Femur (tissue), 1 donor: Measurements from ENCODE around the gene MRPS7.
"Not testable (repeated sequence)": the region's sequence is repeated elsewhere in the genome, so short reads cannot be mapped to it uniquely, and the experiment has no call there.

ENCODE experiments used
- DNase-seq: peaks from one replicate; pipeline ENCODE4 v3.0.0-alpha.2; 2017

Gene MRPS7

DNA sequence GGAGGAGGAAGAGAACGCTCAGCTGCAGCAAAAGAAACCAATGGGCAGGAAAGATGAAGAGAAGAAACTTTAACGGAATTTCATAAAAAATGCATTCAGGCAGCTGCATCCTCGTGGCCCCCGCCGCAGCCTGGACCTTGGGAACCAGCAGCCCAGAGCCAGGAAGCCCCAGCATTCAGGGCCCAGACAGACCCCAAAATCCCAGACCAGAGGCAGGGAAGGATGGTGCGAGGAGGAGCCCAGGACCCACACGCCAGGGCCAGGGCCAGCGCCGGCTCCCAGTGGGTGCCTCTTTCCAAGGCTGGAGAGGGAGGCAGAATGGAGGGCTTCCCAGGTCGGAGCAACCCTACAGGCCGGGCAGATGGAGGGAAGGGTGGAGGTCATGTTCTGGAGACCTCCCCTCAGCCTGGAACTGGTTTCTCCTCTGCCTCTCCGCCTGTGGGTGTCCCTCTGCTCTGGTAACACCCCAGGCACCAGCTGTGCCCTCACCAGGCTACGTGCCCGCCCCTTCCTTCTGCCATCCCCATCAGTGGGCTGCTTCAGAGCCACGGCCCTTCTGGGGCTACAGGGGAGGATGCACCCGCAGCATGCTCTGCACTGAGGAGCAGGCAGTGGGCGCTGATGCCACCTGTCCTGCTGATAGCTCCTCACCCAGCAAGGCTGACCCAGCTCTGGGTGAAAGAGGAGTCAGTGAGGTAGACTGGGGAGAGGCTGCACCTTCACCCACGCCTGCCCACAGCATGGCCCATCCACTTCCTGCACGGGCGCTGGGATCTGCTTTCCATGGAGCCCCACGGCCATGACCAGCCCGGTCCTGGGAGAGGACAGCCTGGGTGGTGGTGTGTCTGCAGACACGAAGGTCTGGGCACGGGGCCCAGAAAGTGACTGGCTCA is 10.5 kb downstream of the MRPS7 start:
- no peak for DNase-seq

DNA sequence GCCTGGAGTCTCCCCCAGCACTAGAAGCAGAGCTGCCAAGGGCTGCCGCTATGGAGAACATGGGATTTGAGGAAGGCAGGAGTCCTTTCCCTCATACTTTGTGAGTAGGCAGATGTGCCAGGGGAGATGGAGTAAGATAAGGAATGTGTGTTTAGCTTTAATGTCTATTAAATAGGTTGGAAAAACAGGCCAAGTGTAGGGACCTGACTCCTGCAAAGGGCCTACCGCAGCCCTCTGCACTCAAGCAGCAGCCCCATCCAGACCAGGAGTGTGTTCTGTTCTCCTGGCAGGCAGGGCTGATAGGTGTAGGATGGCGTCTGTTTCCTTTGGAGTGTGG is 11.1 kb downstream of the MRPS7 start:
- DNase-seq: no peak

DNA sequence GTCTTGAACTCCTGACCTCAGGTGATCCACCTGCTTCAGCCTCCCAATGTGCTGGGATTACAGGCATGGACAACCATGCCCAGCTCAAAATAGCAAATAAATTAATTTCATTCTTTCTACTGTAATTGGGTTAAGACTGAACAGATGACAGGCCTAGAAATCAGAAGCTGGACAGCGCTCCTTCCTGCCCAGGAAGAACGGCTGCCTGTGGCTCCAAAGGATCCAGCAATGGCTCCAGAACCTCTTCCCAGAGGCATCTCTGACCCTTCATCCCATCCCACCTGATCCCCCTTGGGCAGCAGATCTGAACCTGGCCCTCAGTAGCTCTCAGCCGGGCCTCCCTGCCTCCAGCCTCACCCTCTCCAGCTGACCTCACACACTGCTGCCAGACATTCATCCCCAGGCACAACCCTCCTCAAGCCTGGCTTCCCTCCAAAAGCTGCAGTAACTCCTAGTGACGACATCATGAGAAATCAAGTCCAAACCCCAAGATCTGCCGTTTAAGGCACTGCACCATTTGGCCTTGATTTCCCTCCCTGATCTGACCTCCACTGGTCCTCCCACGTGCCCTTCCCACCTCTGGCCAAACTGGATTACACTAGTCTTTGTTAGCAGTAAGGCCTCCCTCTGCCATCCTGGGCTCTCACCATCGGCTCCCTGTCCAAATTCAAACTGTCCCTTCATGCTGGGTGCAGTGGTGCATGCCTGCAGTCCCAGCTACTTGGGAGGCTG is 12.5 kb downstream of the MRPS7 start:
- no peak for DNase-seq

DNA sequence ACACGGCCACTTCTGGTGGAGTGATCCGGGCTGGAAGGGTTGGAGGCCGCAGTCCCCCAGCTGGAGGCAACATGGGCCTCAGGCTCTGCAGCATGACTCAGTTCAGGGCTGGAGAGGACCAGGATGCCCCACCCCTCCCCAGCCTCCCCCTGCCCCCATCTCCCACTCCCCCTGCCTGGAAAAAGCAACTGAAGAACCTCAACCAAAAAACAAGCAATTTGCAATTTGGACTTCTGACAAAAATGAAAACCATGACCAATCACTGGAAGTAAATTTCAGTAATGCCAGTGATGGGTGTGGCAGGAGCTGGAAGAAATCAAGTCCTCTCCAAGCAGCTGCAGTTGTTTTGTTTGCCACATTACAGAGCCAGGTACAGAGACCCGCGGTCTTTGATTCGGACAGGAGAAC is 16.0 kb downstream of the MRPS7 start:
- no peak for DNase-seq

DNA sequence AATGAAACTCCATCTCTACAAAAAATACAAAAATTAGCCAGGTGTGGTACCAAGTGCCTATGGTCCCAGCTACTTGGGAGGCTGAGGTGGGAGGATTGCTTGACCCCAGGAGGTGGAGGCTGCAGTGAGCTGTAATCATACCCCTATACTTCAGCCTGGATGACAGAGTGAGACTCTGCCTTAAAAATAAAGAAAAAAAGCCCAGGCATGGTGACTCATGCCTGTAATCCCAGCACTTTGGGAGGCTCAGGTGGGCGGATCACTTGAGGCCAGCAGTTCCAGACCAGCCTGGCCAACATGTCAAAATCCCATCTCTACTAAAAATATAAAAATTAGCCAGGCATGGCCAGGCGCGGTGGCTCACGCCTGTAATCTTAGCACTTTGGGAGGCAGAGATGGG is 18.5 kb downstream of the MRPS7 start:
- not testable (repeated sequence) for DNase-seq

DNA sequence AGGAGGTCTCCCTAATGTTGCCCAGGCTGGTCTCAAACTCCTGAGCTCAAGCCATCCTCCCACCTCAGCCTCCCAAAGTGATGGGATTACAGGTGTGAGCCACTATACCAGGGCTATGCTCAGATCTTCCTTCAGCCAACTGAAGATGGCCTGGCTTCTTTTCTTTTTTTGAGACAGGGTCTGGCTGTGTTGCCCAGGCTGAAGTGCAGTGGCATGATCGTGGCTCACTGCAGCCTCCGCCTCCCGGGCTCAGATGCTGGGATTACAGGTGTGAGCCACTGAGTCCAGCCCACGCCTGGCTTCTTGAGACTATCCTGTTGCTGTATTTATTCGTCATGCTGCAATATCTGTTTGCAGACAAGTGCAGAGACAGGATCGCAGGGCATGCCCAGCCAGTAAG is 23.4 kb downstream of the MRPS7 start:
- no peak for DNase-seq

DNA sequence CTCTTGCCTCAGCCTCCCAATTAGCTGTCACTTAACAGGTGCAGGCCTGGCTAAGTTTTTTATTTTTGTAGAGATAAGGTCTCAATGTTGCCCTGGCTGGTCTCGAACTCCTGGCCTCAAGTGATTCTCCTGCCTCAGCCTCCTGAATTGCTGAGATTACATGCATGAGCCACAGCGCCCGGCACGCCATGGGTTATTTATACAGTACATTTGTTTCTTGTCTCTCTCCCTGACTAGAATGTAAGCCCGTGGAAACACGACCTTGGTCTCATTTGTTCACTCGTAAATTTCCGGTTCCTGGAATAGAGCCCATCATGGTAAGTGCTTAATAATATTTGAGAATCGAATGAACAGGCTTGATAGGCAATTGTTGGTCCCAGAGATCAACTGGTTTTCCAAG is 25.5 kb downstream of the MRPS7 start:
- no peak for DNase-seq

DNA sequence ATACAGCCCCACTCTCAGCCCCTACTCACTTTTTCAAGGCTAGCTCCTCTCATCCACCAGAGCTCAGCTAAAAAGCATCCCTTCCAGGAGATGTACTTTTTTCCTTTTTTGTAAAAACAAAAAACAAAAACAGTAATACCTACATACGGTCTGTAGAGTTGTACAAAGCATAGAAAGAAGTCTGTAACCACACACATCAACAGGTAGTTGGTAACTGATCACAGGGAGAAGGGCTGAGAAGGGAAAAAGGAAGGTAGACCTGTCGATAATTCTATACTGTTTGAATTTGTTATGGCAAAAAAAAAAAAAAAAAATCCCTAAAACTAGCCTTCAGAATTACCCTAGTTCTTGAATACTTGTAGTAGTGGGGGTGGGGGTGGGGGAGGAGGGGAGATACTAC is 26.7 kb downstream of the MRPS7 start:
- DNase-seq: no peak

DNA sequence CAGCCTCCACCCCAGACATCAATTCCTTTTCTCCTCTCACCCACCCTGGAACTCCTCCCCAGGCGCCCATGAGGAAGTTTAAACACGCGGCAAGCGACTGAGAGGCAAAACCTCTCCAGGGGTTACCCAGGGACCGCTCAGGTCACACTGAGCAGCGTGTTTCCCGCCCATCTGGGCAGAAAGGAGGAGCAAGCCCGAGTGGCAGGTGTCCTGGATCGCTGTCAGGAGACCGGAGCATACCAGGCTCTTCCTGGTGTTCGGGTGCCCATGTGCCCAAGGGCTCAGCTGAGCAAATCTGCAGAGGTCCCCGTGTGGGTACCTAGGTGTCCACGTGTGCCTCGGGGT is 27.1 kb downstream of the MRPS7 start:
- DNase-seq: peak; percentile 43

DNA sequence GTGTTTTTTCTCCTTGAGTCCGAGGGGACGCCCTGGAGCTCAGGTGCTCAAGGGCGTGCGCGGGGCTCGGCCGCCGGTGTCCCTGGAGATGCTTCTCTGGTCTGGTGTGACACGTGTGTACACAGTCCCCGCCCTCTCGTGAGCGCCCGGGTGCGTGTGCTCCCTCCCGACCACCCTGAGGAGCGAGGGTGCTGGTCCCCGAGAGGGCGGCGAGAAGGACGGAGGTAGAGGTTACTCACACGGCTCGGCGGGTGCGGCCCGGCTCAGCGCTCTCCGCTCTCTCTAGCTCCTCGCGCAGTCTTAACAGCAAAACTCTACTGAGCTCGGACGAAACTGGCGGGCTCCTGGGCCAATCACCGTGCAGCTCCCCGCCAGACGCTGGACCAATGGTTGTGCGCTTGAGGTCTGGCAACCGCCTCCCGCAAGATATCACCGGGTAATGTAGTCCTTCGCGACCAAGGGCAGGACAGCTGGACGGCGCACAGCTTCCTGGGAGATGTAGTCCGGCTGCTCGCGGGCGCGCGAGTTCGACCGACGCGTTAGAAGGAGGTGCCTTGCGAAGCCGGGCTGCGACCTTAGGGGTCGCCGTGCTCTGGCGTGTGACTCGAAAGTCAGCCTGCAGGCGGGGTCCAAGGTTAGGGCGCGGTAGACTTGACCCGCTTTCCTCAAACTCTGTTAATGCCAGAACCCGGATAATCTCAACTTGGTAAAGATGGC is 27.6 kb downstream of the MRPS7 start, which contains the start of gene SLC25A19:
TSS of gene SLC25A19 (minus strand) at position 319 of the 717 bp plus-strand sequence. CDS start 2,669 bp downstream, outside the sequence.
- peak; percentile 99 for DNase-seq

DNA sequence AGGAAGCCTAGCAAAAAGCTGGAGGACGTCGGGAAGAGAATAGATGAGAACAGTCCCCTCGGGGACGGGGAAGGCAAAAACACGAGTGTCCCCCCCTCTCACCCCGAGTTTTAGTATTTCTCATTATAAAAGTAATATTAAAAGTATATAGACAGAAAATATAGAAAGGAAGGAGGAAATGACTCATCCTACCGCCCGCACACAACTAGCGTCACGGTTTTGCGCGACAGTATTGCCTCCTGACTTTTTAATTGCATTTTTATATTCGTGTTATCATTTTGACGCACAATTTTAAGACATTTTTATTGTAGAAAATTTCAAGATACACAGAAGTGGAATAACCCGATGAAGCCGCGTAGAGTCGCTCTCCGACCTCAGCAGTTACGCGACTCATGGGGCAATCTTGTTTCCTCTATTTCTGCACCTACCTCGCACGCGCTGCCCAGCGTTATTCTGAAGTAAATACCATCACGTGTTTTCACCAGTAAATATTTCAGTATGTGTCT is 28.2 kb downstream of the MRPS7 start:
- peak; percentile 59 for DNase-seq

DNA sequence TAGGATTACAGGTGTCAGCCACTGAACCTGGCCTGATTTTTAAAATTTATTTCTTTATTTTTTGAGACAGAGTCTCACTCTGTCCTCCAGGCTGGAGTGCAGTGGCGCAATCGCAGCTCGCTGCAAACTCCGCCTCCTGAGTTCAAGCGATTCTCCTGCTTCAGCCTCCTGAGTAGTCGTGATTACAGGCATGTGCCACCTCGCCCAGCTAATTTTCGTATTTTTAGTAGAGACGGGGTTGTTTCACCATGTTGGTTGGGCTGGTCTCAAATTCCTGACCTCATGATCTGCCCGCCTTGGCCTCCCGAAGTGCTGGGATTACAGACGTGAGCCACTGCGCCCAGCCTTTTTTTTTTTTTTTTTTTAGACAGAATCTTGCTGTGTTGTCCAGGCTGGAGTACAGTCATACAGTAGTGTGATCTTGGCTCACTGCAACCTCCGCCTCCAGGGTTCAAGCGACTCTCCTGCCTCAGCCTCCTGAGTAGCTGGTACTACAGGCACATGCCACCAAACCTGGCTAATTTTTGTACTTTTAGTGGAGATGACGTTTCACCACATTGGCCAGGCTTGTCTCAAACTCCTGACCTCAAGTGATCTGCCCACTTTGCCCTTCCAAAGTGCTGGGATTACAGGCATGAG is 31.2 kb downstream of the MRPS7 start:
- not testable (repeated sequence) for DNase-seq

DNA sequence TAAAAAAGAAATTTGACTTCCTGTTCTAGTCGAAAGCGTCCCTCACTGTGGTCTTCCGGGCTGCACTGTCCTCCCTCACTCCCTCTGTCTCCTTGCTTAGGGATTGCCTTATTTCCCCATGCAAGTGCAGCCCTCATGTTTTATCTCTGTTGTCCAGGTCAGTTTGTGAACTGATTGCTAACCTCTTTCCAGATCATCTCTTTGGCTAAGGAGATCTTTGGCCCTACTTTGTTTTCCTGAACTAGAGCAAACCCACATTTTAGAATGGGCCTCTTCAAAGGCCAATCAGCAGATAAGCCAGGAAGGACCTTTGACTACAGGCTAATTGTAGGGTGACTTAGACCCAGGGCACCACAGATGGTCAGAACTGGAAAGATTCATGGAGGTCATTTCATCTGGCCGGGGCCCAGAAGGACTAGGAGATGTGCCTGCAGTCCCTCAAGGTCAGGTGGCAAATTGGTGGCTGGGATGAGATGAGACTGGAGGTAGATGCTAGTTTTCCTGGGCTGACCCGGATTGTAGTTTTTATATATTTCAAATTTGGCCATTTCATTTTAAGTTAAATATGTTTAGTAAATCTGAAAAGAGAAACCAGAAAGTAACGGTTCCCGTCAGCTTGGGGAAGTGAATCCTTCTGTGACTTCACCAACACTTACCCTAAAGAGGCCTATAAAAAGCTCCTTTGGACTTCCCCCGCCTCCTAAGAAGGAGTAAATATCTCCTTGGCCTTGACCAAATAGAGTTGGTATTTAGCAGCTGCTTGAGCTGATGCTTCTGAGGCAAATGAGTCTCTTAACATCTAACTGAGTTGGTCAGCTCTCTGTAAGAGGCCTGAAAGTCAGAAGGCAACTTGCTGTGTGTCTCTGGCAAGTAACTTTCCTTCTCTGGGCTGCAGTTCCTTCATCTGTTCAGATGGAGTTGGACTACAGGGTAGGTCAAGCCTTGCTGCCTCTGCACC is 33.8 kb downstream of the MRPS7 start:
- no peak for DNase-seq

DNA sequence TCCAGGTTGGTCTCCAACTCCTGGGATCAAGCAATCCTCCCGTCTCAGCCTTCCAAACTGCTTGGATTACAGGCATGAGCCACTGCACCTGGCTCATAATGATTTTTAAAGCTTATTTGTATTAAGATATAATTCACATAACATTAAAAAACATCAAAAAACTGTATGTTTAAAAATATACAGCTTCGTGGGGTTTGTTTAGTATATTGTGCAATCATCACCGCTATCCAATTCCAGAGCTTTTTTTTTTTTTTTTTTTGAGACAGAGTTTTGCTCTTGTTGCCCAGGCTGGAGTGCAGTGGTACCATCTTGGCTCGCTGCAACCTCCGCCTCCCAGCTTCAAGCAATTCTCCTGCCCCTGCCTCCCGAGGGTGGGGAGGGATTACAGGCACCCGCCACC is 38.6 kb downstream of the MRPS7 start:
- DNase-seq: no peak

DNA sequence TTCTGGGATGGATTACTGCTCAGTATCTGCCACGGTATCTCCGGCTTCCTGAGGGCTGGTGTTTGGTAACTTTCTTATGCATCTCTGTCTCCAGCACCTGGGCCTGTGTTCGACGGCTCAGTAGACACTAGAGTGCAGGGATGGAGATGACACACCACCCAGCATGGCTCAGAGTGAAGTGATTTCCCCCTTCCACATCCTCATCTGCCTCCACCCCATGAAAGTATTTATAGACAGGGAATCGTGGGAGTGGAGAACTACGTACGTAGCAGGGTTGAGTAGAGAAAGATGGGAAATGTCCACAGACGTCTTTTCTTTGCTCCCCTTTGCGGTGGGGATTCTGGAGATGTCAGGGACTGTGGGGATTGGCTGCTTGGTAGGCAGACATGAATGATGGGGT is 39.4 kb downstream of the MRPS7 start:
- no peak for DNase-seq

DNA sequence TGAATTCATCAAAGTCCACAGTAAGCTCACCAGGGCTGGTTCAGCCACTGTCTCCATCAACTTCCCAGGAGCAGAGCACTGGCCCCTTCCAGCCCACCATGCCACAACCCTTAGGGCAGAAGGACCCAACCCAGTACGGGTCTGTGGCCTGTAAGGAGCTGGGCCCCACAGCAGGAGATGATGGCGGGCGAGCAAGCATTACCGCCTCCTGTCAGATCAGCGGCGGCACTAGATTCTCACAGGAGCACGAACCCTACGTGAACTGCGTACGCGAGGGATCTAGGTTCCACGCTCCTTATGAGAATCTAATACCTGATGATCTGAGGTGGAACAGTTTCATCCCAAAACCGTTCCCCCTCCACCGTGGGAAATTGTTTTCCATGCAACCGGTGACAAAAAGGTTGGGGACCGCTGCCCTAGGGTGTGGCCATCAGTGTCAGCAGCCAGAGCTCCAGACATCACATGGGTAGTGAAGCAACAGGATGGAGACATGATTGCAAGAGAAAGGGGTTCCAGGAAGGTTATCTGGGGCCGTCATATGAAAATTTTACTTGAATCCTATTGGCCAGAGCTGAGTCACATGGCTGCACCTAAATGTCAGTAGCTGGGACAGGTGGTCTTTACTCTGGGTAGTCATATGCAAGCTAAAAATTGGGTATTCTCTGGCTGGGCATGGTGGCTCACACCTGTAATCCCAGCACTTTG is 40.0 kb downstream of the MRPS7 start:
- DNase-seq: no peak

DNA sequence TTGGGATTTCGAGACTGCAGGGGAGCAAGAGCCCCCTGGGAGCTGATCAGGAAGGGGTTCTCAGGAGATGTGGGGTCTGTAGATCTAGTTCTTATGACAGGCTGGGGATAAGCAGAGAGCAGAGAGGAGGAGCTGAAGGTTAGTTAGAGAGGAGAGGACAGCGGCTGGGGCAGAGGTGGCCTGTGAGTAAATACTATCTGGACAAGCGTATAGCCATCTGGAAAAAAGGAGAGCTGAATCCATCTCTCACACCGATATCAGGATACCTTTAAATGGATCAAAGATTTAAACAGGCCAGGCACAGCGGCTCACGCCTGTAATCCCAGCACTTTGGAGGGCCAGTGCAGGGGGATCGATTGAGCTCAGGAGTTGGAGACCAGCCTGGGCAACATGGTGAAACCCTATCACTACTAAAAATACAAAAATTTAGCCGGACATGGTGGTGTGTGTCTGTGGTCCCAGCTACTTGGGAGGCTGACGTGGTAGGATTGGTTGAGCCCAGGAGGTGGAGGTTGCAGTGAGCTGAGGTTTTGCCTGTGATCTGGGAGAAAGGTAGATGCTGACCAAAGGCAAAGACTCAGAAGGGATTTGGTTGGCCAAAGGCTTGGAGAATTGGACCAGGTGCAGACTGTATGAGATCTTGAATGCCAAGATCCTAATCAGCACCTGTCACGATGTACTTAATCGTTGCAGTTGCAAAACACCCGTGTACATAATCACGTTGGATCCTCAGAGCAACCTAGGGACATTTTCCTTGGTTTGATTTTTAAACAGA is 46.5 kb downstream of the MRPS7 start:
- DNase-seq: no peak

DNA sequence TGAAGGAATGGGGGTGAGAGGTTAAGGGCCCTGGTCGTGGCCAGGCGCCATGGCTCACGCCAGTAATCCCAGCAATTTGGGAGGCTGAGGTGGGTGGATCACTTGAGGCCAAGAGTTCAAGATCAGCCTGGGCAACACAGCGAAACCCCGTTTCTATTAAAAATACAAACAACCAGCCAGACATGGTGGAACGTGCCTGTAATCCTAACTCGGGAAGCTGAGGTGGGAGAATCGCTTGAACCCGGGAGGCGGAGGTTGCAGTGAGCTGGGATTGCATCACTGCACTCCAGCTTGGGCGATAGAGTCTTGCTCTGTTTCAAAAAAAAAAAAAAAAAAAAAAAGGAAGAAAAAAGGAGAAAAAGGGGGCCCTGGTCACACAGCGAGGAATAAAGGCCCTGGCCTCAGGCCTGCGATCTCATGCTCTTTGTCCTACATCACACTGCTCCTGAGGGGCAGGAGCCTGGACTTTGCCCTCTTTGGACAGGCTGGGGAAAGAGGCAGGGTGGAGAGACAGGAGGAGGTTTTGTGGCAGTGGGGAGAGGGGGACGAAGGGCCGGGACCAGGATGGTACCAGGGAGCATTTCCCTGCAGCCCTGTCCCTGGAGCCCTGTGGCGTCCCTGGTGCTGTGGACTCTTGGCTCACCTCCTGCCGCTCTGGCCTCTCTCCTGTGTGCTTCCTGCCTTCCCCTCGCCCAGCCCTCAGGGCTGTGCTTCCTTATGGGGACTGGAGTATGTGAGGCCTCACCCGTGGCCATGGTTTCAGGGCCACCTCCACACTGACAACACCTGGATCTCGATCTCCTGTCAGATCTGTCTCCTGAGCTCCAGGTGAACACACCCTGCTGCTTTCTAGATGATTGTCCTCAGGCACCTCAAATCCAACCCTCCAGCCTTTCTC is 47.3 kb downstream of the MRPS7 start:
- DNase-seq: no peak

DNA sequence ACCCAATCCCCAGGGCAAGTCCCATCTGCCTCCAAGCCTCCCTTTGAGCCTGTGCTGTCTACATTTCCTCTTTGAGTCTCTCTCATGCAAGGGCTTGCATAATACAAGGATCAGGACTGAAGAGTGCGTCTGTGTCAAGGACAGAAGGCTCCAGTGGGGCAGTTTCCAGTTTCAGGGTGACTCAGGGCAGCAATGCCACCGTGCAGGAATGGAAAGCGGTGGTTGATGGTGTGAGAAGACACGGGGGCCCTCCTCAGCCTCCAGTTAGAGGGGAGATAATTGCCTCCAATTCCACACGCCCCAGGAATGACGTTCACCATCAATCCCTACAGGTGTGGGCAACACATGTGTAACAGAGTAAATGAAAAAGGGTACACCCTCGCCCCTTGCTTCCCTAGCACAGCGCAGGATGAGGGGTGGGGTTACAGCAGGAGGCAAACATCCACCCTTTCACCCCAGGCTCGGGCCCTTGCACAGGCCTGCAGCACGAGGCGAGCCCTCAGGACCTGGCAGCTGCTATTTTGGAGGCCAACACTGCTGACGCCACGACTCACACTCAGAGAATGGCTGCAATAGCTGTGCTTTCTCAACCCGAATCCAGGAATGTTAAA is 52.4 kb downstream of the MRPS7 start:
- no peak for DNase-seq
